ENCODE measurements around the gene CDCP1. TPM values are rescaled to one million over a fixed set of nuclear protein-coding genes. Genes with fewer than 3 reads are reported as not detected.
A peak's percentile ranks its signal among the peaks of the same experiment; 100 is the strongest.

Gene CDCP1
- total RNA-seq, 4 donors from 2014 or later: 77.4 to 85.6 (median 80.3) TPM

GRCh38 chr3:45035441-45036301 is 110.5 kb downstream of the CDCP1 start:
- Histone ChIP-seq H3K9me3 (no peaks in the 10 kb centered on the region), H3K27me3 (no peaks in the 10 kb centered on the region), H3K36me3 (peaks cover 11% of the 10 kb centered on the region), H3K4me1 (peaks cover 37% of the 10 kb centered on the region), H3K27ac (peak overlapping the region; percentile 71), H3K4me3 (peak overlapping the region; percentile 45)
- WGBS: 32% methylated on average over 41 of the region's 64 CpGs
- TF ChIP-seq POLR2A (IDR thresholded peaks at IDR 0.05) (no peak), POLR2AphosphoS5 (IDR thresholded peaks at IDR 0.05) (no peak)
- DNase-seq (ENCODE audit: low spot score in 2 of 2): peak; percentile 75 to 84

GRCh38 chr3:45034612-45035252 is 111.4 kb downstream of the CDCP1 start:
- Histone ChIP-seq H3K36me3 (peaks cover 11% of the 10 kb centered on the region), H3K27ac (peak overlapping the region; percentile 71), H3K27me3 (no peaks in the 10 kb centered on the region), H3K4me3 (no peak overlapping the region), H3K9me3 (no peaks in the 10 kb centered on the region), H3K4me1 (peaks cover 40% of the 10 kb centered on the region)
- WGBS: 75% methylated on average over 3 of the region's 3 CpGs
- peak; percentile 83 to 85 for DNase-seq (ENCODE audit: low spot score in 2 of 2)
- no peak for TF ChIP-seq POLR2A (IDR thresholded peaks at IDR 0.05)
- TF ChIP-seq EP300 (IDR thresholded peaks at IDR 0.05): no peak
- no peak for TF ChIP-seq POLR2AphosphoS5 (IDR thresholded peaks at IDR 0.05)
- TF ChIP-seq CTCF (IDR thresholded peaks at IDR 0.05): no peak

GRCh38 chr3:45033791-45034190 is 112.4 kb downstream of the CDCP1 start:
- Histone ChIP-seq H3K27me3 (no peaks in the 10 kb centered on the region), H3K4me3 (no peak overlapping the region), H3K36me3 (peaks cover 11% of the 10 kb centered on the region), H3K9me3 (no peaks in the 10 kb centered on the region), H3K27ac (peak overlapping the region; percentile 71), H3K4me1 (peaks cover 48% of the 10 kb centered on the region)
- TF ChIP-seq CTCF (IDR thresholded peaks at IDR 0.05): no peak
- TF ChIP-seq EP300 (IDR thresholded peaks at IDR 0.05): no peak
- no peak for TF ChIP-seq POLR2AphosphoS5 (IDR thresholded peaks at IDR 0.05)
- TF ChIP-seq POLR2A (IDR thresholded peaks at IDR 0.05): no peak
- DNase-seq (ENCODE audit: low spot score in 2 of 2): no peak
- 62% methylated on average over 6 of the region's 6 CpGs for WGBS

Other genes with a start within 250 kb of the CDCP1 start
- 100 to 1,000 TPM; 143 to 311 (median 175) TPM for gene ZDHHC3, start 170.2 kb downstream of the CDCP1 start, total RNA-seq
- 100 to 1,000 TPM in 1 of 4 donors, 10 to 100 TPM in 3; 72.1 to 216 (median 88.7) TPM for gene EXOSC7, start 170.1 kb downstream of the CDCP1 start, total RNA-seq
- 10 to 100 TPM; 27.4 to 42.3 (median 29.3) TPM for gene CLEC3B, start 120.1 kb downstream of the CDCP1 start, total RNA-seq
- 1 to 10 TPM in 2 of 4 donors, under 1 TPM in 2; 0.97 to 4.6 (median 2.2) TPM for gene TMEM158, start 79.9 kb upstream of the CDCP1 start, total RNA-seq
- gene LARS2, start 242.2 kb upstream of the CDCP1 start, total RNA-seq: 10 to 100 TPM; 13.3 to 17.2 (median 14.6) TPM